ENCODE results near the gene KIF2C.
"Not testable (repeated sequence)": the region's sequence is repeated elsewhere in the genome, so short reads cannot be mapped to it uniquely, and the experiment has no call there.

KIF2C gene

DNA sequence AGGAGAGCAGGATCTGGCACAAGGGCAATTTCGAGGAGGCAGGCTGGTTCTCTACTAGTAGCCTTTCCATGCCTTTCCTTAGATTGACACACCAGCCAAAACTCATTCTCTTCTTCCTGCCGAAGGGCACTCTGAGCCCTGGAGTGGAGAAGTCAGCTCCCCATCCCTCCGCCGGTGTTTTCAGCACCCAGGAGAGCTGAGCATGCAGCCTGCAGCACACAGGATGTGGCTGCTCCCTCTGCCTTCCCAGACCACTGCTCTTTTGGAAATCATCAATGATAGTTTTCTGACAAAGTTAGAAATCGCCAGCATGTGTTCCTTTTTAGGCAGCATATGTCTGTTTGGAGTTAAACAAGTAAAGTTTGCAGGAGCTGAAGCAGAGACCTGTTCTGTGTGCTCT lies 20.3 kb upstream of the KIF2C start:
- no peak for DNase-seq (ENCODE audit: low spot score)

DNA sequence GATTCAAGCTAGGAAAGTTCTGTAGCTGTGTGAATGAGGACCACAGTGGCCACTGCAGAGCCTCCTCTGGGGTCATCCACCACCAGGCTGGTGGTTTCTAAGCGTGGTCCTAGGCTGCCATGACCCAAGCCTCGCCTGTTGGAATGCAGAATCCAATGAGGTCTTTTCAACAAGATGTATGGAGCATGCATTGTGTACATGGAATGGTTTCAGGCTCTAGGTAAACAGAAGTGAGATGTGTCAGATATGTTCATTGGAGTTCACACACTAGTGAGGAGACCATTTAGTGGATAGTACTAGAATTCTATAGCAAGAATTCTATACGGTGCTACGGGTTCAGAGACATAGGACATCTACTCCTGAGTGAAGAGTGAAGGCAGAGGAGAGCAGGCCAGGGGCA lies 19.4 kb upstream of the KIF2C start:
- DNase-seq (ENCODE audit: low spot score): no peak

DNA sequence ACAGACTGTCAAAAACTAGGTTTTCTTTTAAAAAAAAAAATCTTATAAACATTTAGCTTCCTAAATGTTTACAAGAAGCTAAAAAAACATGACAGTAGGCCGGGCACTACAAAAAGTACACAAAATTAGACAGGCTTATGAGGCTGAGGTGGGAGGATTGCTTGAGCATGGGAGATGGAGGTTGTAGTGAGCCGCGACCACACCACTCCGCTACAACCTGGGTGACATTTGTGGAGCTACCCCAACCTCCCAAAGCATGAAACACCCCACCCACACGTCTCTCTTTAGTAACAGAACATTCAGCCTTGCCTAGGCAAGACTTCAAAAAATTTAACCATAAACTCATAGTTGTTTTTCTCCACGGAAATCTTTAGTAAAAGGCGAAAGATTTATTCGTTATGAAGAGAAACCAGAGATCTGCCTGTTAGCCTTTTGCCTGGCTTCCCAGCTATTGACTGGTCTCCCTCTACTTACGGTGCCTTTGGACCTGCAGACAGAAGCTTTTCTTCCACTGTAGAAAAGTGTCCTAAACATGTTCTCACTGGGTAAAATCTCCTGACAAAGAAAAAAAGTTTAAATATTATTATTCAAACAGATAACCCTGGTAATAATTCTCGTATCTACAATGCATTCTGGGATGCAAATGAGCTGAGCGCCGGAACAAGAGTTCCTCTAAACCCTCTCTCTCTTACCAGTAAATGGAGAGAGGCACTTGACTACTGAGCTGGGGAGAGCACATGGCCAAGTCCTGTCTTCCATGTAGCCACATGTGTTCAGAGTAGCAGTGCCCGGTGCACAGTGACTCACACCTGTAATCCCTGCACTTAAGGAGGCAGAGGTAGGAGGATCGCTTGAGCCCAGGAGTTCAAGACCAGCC lies 17.9 kb upstream of the KIF2C start:
- no peak for DNase-seq (ENCODE audit: low spot score)

DNA sequence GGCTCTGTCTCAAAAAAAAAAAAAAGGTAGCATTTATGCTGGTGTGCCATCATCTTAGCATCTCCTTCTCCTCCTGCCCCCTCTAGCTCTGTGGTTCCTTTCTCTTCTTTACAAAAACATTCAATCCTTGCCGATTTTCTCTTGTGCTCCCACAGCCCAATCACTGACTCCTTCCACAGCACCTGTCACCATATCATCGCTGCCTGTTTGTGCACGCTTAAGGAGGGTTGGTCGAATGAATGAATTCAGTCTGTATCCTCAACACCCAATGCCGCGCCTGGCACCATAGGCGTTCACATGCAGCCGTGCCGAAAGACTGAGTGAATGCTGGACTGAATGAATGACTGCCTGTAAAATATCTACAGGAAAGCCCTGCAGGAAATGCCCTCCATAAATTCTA lies 16.6 kb upstream of the KIF2C start:
- DNase-seq (ENCODE audit: low spot score): no peak

DNA sequence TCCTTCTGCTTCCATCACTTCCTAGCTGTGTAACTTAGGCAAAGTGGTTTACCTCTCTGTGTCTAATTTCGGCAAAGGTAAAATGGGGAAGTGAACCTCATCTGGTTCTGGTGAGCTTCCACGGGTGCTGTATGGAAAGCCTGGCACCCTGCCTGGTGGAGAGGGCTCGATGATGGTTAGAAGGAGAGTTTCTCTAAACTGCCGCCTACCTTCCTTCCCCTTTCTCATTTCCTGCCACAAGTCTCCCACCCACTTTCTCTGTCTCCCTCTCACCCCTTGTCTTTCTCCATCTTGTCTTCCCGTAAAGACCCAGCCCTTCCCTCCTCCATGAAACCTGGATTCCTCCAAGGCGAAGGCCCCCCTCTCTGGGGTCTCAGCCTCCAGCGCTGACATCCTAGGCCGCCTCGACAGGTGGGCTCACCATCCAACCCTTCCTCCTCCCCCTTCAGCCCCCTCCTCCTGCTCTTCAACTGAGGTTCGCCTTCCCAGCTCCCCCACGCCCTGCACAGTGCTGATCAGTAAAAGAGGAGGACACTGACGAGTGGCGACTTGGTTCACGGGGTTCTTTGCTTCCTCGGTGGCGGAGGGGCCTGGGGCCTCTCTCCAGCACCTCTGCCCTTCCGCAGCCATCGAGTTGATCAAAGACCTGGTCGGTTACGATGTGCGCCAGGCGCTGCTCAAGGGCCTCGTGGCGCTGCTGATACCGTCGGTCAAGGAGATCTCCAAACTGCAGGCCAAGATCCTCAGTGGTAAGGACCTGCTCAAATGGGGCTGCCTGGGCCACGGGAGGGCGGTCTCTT lies 15.9 kb upstream of the KIF2C start:
- DNase-seq (ENCODE audit: low spot score): no peak

DNA sequence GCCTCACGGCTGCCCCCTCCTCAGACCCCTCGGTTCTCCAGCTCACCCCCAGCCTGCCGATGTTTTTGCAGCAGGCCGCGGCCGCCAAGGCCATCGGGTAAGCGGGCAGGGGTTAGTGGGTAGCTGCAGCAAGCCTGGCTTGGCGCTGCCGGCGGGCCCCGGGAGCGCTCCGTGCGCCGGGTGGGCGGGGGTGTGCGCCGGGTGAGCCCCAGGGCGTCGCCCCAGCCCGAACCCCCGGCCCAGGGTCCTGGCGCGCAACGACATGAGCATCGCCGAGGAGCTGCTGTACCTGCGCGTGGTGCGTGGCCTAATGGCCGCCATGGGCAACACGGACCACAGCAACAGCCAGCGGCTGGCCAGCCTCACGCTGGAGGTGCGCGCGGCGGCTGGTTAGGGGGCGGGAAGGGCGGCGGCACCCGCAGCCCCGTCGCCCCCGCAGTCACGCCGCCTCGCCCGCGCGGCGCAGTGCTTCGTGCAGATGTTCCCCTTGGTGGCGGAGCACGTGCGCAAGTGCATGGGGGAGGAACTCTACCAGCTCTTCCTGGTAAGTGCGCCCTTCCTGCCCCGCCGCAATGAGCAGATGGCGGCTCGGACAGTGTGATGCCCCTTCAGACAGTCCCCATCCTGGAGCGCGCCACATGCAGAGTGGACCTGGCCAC lies 15.2 kb upstream of the KIF2C start:
- no peak for DNase-seq (ENCODE audit: low spot score)

DNA sequence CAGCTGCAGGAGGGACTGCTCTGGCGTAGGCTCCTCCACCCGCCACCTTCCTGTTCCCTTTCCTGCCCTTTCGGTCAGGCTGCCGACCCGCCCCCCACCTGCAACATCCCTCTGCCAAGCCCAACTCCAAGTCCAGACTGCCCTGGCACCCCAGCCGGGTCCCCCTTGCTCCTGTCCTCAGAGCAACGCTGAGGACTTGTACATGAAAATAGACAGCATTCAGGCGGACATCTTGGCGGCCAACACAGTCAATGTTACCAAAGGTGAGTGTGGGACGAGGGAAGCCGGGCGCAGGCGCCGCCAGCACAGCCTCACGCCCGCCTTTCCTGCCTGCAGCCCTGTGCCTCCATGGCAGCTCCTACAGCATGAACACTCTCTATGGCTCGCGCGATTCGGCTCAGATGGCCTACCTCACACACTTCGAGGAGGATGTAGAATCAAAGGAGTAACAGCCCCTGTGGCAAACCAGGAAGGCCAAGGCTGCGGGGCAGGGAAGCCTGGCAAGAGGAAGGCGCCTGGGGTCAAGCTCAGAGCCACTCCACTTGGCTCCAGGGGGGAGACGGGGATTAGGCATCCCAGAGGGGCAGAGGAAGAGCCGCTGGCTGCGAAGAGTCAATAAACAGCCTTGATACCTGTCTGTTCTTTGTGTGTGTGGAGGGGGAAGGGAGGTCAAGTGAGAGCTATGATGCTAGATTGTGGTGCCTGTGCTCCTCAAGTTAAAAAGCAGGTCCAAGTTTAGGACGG lies 14.5 kb upstream of the KIF2C start:
- no peak for DNase-seq (ENCODE audit: low spot score)

DNA sequence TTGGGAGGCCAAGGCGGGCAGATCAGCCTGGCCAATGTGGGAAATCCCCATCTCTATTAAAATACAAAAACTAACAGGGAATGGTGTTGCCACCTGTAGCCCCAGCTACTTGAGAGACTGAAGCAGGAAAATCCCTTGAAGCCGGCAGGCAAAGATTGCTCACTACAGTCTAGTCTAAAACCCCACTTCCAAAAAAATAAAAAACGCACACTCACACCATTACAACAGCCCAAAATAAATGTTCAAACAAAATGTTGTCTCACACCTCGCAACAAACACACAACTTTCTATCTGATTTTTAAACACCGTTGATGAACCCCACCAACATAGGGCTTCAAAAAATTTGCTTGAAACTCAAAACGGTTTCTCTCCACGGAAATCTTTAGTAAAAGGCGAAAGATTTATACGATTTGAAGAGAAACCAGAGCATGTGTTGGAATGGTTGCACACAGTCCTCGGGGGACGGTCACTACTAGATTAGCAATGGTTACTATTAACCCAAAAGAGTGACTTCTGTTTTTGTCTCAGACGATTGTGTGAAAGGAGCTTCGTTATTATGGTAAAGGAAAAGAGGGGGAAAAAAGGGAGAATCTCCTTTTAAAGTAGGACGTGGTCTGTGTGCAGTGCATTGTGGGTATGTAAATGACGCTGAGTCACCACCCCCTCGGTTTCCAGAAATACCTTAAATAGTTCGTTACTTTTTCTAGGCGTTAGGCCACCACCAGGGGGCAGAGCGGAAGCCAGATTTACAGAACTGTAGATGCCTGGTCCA lies 8.7 kb upstream of the KIF2C start, which contains the start of gene RNU5D-1:
TSS of gene RNU5D-1 (minus strand) at position 430 of the 772 bp plus-strand sequence.
- DNase-seq (ENCODE audit: low spot score): peak; percentile 95

DNA sequence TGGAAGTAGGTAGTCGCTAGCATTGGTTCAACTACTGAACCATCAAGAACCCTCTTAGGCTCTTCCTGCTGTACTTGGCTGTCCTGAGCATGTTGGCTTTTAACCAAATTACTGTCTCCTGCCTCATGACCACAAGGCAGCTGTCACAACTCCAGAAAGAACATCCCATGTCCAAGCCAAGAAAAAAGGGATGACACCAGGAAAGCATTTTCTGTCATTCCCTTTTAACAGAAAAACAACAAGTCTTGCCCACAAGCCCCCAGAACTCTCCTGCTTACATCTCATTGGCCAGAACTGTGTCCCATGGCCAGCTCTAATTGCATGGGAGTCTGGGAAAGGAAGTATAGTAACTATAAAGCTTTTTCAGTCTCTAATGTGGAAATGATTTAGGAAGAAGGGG lies 6.3 kb upstream of the KIF2C start:
- DNase-seq (ENCODE audit: low spot score): no peak

DNA sequence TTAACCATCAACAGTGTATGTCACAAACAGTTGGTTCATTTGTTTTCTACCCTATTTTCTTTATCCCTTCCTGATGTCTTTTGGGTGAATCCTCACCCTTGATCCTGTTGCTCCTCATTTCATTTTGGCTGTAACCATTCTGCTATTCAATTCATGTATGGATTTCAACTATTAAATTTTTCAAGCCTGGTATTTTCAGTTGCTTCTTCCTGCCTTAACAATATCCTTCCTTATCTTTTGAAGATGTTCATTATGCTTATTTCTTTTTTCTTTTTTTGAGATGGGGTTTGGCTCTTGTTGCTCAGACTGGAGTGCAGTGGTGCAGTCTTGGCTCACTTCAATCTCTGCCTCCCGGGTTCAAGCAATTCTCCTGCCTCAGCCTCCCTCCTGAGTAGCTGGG lies 5.9 kb upstream of the KIF2C start:
- no peak for DNase-seq (ENCODE audit: low spot score)

DNA sequence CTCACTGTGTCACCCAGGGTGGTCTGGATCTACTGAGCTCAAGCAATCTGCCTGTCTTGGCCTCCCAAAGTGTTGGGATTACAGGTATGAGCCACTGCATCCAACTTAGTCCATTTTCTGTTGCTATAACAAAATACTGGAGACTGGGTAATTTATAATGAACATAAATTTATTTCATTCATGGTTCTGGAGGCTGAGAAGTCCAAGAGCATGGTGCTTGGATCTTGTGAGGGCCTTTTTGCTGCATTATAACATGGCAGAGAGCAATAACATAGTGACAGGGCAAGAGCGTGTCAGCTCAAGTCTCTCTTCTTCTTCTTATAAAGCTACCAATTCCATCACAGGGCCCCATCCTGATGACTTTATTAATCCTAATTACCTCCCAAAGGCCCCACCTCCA lies 3.6 kb upstream of the KIF2C start:
- no peak for DNase-seq (ENCODE audit: low spot score)

DNA sequence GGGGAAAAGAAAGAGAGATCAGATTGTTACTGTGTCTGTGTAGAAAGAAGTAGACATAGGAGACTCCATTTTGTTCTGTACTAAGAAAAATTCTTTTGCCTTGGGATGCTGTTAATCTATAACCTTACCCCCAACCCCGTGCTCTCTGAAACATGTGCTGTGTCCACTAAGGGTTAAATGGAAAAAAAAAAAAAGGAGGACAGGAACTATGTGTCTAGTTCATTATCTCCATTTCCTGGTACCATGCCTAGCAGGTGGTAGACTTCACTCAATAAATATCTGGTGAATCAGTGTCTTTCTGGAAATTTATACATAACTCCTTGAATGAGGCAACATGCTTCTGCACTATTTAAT lies 707 bp upstream of the KIF2C start:
- not testable (repeated sequence) for DNase-seq (ENCODE audit: low spot score)

DNA sequence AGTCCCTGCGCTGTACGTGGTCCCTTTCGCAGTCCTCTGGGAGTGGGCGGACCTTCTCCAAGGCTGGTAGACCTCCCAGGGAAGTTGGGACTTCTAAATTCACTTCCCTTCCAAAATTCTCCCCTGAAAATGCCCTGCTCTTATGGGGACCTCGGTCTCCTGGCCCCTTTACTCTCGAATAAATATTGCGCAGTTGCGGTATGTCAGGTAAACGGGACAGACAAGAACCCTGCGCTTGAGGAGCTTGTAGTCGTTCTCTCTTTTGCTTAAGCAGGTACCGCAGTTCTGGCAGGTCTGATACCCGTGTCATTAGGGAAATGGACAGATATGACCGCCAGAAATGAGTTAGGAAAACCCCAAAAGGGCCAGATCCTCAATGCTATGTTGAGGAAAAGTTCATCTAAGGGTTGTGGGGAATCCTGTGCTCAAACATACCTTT lies 561 bp downstream of the KIF2C start:
- no peak for DNase-seq (ENCODE audit: low spot score)

DNA sequence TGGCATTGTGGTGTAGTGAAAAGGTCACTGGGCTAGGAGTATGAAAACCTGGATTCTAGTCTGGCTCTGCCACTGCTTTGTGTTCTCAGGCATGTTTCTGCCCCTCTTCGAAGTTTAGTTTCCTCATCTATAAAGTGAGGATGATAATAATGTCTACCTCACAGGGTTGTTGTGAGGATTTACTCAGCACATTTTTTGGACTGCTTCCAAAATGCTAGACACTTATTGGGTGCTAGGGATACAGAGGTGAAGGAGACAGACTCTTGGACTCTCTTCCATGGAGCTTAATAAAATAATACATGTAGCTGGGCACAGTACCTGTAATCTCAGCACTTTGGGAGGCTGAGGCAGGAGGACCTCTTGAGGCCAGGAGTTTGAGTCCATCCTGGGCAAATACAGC lies 3.6 kb downstream of the KIF2C start:
- no peak for DNase-seq (ENCODE audit: low spot score)

DNA sequence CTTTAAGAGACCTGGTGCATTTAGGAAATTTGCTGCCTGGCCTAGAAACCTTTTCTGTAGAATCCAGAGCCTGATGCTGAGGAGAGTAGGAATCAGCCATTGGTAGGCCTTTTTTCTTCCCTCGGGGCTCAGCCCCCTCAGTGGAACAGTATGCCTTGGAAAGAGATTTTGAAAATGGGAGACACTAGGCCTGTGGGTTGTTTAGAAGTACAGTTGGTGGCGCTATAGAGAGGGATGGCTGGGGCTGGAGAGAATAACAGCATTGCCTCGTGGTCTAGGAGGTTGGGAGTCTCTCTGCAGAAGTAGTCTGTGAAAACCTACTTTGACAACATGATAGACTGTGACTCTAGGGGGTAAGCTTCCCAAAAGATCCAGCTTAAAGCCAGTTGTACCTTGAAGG lies 8.2 kb downstream of the KIF2C start:
- no peak for DNase-seq (ENCODE audit: low spot score)

DNA sequence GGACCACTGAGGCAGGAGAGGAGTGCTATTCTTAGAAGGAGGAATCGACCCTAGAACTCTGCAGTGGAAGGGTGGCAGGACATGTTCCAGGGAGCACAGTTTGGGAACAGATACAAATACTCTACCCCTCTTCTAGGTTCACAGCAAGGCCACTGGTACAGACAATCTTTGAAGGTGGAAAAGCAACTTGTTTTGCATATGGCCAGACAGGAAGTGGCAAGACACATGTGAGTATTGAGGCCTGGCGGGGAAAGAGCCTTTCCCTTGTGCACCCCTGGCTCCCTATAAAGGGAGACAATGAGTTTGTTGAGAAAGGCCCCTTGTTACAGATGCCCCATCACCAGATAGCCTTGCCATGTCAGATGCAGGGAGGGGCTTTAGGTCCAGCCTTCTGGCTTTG lies 17.8 kb downstream of the KIF2C start:
- no peak for DNase-seq (ENCODE audit: low spot score)

DNA sequence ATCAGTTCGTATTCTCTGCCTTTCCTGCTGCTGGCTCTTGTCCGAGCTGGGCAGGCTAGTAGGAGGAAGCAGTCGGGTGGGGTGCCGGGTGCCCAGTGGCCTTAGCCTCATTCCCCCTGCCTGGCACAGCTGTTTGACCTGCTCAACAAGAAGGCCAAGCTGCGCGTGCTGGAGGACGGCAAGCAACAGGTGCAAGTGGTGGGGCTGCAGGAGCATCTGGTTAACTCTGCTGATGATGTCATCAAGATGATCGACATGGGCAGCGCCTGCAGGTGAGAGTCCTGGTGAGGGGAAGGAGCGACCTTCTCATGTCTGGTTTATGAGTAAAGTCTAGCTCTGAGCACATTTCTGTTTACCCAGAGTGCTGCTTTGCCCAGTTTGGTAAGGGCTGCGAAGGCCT lies 19.4 kb downstream of the KIF2C start:
- DNase-seq (ENCODE audit: low spot score): no peak

DNA sequence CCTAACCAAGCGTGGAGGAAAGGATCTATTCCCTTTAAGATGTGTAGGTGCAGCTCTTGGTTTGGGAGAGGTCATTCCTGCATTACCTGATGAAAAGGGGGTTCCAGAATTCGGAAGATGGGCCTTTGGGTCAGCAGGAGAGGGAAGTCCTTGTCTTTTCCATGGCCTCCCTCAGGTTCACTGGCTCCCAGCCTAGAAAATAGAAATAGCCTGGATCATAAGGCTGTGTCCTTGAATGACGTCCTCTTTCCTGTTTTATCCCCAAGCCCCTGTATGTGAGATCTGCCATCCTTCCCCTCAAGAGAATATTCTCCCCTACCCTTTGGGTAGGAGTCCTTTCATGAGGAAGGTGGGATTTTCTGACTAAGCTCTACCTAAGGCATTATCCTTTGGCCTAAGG lies 21.2 kb downstream of the KIF2C start:
- DNase-seq (ENCODE audit: low spot score): no peak

DNA sequence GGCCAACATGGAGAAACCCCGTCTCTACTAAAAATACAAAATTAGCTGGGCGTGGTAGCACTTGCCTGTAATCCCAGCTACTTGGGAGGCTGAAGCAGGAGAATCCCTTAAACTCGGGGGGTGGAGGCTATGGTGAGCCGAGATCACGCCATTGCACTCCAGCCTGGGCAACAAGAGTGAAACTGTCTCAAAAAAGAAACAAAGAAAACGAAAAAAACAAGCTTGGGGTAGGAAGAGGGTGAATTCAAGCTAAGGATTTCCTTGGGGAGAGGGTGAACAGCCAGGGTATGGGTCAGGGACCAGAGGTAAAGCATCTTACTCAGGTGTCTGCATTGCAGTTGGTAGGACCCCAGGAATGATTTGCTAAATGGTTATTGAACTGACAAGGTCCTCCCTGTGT lies 26.8 kb downstream of the KIF2C start:
- not testable (repeated sequence) for DNase-seq (ENCODE audit: low spot score)

DNA sequence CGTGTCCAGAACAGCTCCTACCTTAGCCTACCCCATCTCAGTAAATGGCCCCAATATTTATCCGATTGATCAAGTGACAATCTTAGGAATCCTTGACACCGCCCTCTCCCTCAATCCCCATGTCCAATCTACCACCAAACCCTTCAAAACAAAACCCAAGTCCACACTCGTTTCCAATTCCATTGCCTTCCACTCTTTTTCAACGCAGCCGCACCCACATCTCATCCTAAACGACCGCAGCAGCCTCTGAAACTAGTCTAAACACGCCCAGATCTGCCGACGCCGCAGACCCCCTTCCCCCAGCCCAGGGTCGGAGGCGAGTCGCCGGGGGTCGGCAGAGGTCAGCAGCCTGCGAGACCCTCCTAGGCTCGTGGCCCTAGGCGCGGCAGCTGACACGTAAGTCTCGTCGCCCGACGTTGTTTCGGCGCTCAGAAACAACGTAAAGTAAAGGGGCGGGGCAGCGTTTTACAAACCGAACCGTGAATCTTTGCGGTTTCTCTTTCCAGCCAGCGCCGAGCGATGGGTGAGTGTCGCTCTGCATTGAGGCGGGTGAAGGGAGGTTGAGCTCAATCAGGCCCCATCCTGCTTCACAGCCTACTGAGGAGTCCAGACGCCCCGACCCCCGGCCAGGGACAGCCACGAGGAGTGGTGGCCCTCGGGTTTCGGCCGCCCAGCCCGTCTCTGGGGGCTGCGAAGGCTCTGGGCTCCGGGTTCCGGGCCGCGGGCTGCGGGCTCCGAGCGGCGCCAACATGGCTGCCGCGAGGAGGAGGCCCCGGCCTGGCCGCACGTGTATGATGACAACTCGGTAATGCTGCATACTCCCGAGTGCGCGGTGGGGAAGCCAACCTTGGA lies 35.7 kb downstream of the KIF2C start, which contains the start of gene RPS8:
TSS of gene RPS8 (plus strand) at position 463 of the 852 bp plus-strand sequence. CDS start at position 520, 57 bp downstream.
- DNase-seq (ENCODE audit: low spot score): peak; percentile 93

Data from putamen (tissue), 1 donor.